Lower leg skin (tissue), 3 donors: ENCODE data around the gene GIGYF2.

ENCODE experiments used
- CTCF ChIP-seq, 3 donors: fragments of 450-650 bp; IDR thresholded peaks; one replicate each; pipeline ENCODE4 v1.5.1; 2016; ENCODE audit warnings: antibody characterized with exemption in 3 of 3, mild to moderate bottlenecking in 3 of 3, moderate library complexity in 2 of 3
- POLR2A ChIP-seq, 2 donors: fragments of 450-650 bp; IDR thresholded peaks; one replicate each; pipeline ENCODE4 v1.6.1; 2016 to 2017; ENCODE audit warnings: antibody characterized with exemption in 2 of 2, mild to moderate bottlenecking in 1 of 2, moderate library complexity in 1 of 2

DNA sequence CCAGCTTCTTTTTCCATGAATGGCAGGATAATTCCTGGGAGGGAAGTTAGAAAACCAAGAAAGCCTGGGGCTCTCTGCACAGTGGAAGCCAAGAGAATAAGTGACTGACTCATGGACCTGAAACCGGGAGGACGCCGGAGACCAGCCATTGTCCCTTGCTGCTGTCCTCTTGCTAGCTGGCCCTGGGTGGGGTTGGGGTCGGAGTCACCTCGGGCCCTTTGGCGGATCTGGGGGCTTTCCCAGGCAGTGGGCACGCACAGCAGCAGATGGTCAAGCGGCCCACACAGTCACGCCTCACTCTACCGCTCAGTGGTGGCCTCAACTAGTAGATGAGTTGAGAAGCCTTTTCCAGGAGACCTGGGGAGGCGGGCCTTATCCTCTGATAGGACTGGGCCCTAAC, 48.1 kb upstream of the GIGYF2 start:
- TF ChIP-seq CTCF (IDR thresholded peaks at IDR 0.05) (no peak), POLR2A (IDR thresholded peaks at IDR 0.05) (no peak)
